ENCODE results near the gene TCEAL1.

TCEAL1 gene

DNA sequence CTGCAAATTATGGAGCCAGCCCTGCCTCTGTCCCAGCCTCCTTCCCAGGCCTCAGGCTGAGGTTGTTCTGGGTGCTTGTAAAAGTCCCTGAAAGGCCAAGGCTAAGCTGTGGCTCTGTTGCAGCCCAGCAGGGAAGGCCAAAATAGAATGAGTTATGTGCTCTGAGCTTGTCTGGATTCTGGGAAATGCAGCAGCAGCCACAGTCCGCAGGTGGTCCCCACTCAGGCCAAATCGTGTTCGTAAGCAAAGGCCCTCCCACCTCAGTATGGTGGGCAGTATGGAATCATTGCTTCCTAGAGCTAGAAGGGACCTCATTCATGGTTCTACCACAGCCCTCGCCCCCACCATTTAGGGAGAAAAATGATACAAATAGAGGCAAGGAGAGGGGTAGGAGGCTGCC is 4.7 kb upstream of the TCEAL1 start:
- Histone ChIP-seq H3K36me3 (ENCODE audit: control insufficient read depth, insufficient read depth, low read length) (no peaks in the 10 kb centered on the region), H3K4me2 (ENCODE audit: low read length) (no peak overlapping the region), H3K27me3 (ENCODE audit: control insufficient read depth, insufficient read depth, low read length) (no peaks in the 10 kb centered on the region), H3K4me3 (ENCODE audit: low read depth, low read length) (no peak overlapping the region), H3K4me1 (no peaks in the 10 kb centered on the region), H3K9me3 (ENCODE audit: control insufficient read depth, low read length) (no peaks in the 10 kb centered on the region), H3K27ac (no peak overlapping the region), H3K79me2 (peaks cover 3% of the 10 kb centered on the region), H2AFZ (no peak overlapping the region), H3K9ac (no peak overlapping the region)
- TF ChIP-seq CTCF (IDR thresholded peaks at IDR 0.05) = no peak

GRCh38 chrX:103626855-103627254 is 1.9 kb upstream of the TCEAL1 start:
- Histone ChIP-seq H3K36me3 (ENCODE audit: control insufficient read depth, insufficient read depth, low read length) (no peaks in the 10 kb centered on the region), H3K4me2 (ENCODE audit: low read length) (no peak overlapping the region), H3K9me3 (ENCODE audit: control insufficient read depth, low read length) (no peaks in the 10 kb centered on the region), H3K4me1 (no peaks in the 10 kb centered on the region), H3K27ac (no peak overlapping the region), H2AFZ (no peak overlapping the region), H3K79me2 (peaks cover 3% of the 10 kb centered on the region), H3K9ac (no peak overlapping the region), H3K4me3 (ENCODE audit: low read depth, low read length) (no peak overlapping the region), H3K27me3 (ENCODE audit: control insufficient read depth, insufficient read depth, low read length) (no peaks in the 10 kb centered on the region)
- TF ChIP-seq CTCF (IDR thresholded peaks at IDR 0.05) = no peak

GRCh38 chrX:103629318-103630170 is 769 bp downstream of the TCEAL1 start:
- TF ChIP-seq CTCF (IDR thresholded peaks at IDR 0.05) = peak; percentile 50
- no peaks in the 10 kb centered on the region for H3K4me1 ChIP-seq
- H3K27ac ChIP-seq = peak overlapping the region; percentile 96
- H3K4me2 ChIP-seq (ENCODE audit: low read length) = peak overlapping the region; percentile 73
- no peaks in the 10 kb centered on the region for H3K9me3 ChIP-seq (ENCODE audit: control insufficient read depth, low read length)
- H3K4me3 ChIP-seq (ENCODE audit: low read depth, low read length) = peak overlapping the region; percentile 70
- peak overlapping the region; percentile 17 for H3K9ac ChIP-seq
- H3K79me2 ChIP-seq = no peaks in the 10 kb centered on the region
- H3K27me3 ChIP-seq (ENCODE audit: control insufficient read depth, insufficient read depth, low read length) = no peaks in the 10 kb centered on the region
- H3K36me3 ChIP-seq (ENCODE audit: control insufficient read depth, insufficient read depth, low read length) = no peaks in the 10 kb centered on the region
- peak overlapping the region; percentile 93 for H2AFZ ChIP-seq

DNA sequence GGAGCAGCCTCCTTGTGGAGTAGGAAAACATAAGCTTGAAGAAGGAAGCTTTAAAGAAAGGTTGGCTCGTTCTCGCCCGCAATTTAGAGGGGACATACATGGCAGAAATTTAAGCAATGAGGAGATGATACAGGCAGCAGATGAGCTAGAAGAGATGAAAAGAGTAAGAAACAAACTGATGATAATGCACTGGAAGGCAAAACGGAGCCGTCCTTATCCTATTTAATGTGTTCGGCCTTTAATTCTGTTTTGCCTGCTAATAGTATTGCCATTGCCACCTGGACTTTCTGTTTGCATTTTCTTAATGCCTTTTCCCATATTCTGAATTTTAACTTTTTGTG is 1.4 kb downstream of the TCEAL1 start:
- Histone ChIP-seq H3K4me2 (ENCODE audit: low read length) (peak overlapping the region; percentile 73), H2AFZ (peak overlapping the region; percentile 93), H3K27ac (peak overlapping the region; percentile 96), H3K27me3 (ENCODE audit: control insufficient read depth, insufficient read depth, low read length) (no peaks in the 10 kb centered on the region), H3K9me3 (ENCODE audit: control insufficient read depth, low read length) (no peaks in the 10 kb centered on the region), H3K9ac (no peak overlapping the region), H3K36me3 (ENCODE audit: control insufficient read depth, insufficient read depth, low read length) (no peaks in the 10 kb centered on the region), H3K79me2 (no peaks in the 10 kb centered on the region), H3K4me3 (ENCODE audit: low read depth, low read length) (peak overlapping the region; percentile 70), H3K4me1 (no peaks in the 10 kb centered on the region)
- no peak for TF ChIP-seq CTCF (IDR thresholded peaks at IDR 0.05)

- no peaks in the 10 kb centered on the region for H3K9me3 ChIP-seq (ENCODE audit: control insufficient read depth, low read length)
- H3K4me1 ChIP-seq = no peaks in the 10 kb centered on the region
- no peak for TF ChIP-seq CTCF (IDR thresholded peaks at IDR 0.05)
- no peak overlapping the region for H3K27ac ChIP-seq
- no peak overlapping the region for H3K9ac ChIP-seq
- no peaks in the 10 kb centered on the region for H3K27me3 ChIP-seq (ENCODE audit: control insufficient read depth, insufficient read depth, low read length)
- no peaks in the 10 kb centered on the region for H3K79me2 ChIP-seq
- no peaks in the 10 kb centered on the region for H3K36me3 ChIP-seq (ENCODE audit: control insufficient read depth, insufficient read depth, low read length)
- H3K4me2 ChIP-seq (ENCODE audit: low read length) = no peak overlapping the region
- H2AFZ ChIP-seq = no peak overlapping the region
- no peak overlapping the region for H3K4me3 ChIP-seq (ENCODE audit: low read depth, low read length)
These were observed 2.4 kb downstream of the TCEAL1 start for GRCh38 chrX:103631145-103631544.
